Measurements from ENCODE around the gene RASSF10.

RASSF10 gene

GRCh38 chr11:12994476-12994875 lies 14.6 kb upstream of the RASSF10 start:
- DNase-seq (ENCODE audit: low read depth), result no peak

DNA sequence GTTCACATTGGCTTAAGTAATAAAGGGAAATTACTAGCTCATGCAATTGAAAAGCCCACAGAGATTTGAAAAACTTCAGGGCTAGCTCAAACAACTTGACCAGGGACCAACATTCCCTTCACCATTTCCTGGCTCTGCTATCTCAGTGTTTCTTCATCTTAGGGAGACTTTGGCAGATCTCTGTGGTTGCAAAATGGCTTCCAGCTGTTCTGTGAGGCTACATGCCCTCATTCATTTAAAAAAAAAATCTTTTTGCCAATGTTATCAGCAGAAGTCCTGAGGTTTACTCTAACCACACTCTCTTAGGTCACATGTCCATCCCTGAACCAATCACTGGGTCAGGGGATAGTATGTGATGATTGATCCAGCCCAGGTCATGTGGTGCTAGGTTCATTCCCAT lies 13.9 kb upstream of the RASSF10 start:
- no peak for DNase-seq (ENCODE audit: low read depth)

DNA sequence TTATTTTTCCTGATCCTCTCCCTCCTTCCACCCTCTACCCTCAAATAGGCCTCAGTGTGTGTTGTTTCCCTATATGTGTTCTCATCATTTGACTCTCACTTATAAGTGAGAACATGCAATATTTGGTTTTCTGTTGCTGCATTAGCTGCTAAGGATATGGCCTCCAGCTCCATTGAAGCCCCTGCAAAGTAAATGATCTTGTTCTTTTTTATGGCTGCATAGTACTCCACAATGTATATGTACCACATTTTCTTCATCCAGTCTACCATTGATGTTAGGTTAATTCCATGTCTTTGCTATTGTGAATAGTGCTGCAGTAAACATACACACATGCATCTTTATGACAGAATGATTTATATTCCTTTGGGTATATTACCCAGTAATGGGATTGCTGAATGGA lies 13.3 kb upstream of the RASSF10 start:
- no peak for DNase-seq (ENCODE audit: low read depth)

DNA sequence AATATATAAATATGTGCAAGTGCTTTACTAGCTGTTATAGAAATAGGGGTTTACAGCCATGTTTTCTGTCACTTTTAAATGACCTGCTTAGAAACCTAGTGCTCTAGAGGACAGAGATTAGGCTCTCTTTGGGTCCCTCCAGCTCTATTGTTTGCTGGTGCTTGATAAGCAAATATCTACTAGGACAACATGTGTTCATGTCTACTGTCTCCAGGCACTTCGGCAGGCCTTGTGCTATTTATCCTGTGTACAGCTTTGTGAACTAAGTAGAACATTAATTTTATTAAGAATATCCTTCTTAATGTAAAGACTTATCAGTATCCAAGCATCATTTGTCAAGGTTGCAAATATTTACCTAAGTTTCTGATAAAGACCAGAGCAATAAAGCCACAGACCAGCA lies 11.9 kb upstream of the RASSF10 start:
- no peak for DNase-seq (ENCODE audit: low read depth)

GRCh38 chr11:12998336-12998735 lies 10.8 kb upstream of the RASSF10 start:
- DNase-seq (ENCODE audit: low read depth), result no peak

DNA sequence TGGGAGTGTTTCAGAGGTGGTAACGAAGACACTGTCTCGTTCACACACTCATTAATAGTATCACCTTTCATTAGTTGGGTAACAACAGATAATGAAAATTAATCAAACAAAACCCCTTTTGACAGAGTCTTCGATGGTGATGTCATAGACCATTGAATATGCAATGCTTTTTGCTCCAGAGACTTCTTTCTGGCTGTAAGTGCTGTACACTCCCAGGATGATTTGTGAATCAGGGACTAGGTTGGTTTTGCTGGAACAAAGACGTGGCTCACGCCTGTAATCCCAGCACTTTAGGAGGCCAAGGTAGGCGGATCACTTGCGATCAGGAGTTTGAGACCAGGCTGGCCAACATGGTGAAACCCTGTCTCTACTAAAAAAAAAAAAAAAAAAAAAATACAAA lies 9.5 kb upstream of the RASSF10 start:
- no peak for DNase-seq (ENCODE audit: low read depth)

- DNase-seq (ENCODE audit: low read depth), result no peak
Measured at GRCh38 chr11:13000116-13000515, 9.0 kb upstream of the RASSF10 start.

- DNase-seq (ENCODE audit: low read depth), result no peak
Measured at GRCh38 chr11:13000721-13001120, 8.4 kb upstream of the RASSF10 start.

- no peak for DNase-seq (ENCODE audit: low read depth)
Measured at GRCh38 chr11:13003736-13004493, 5.2 kb upstream of the RASSF10 start.

GRCh38 chr11:13007182-13008060 lies 1.7 kb upstream of the RASSF10 start:
- DNase-seq (ENCODE audit: low read depth), result no peak

DNA sequence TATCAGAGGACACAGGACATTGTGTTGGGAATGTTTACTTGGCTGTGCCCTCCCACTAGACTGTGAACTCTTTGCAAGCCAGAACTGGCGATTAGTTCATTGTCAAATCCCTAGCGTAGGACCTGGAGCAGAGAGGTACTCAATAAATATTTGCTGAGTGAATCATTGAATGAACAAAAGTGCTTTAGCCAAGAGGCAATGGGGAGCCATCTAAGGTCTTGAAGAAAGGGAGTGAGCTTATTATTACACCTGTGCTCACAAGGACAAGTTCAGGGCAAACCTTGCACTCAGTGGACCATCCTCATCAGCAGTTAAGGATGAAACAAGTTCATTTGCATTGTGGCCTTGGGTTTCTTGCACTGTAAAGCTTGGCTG lies 1.1 kb upstream of the RASSF10 start:
- no peak for DNase-seq (ENCODE audit: low read depth)

GRCh38 chr11:13009476-13009920 lies 382 bp downstream of the RASSF10 start:
- DNase-seq (ENCODE audit: low read depth), result peak; percentile 4

DNA sequence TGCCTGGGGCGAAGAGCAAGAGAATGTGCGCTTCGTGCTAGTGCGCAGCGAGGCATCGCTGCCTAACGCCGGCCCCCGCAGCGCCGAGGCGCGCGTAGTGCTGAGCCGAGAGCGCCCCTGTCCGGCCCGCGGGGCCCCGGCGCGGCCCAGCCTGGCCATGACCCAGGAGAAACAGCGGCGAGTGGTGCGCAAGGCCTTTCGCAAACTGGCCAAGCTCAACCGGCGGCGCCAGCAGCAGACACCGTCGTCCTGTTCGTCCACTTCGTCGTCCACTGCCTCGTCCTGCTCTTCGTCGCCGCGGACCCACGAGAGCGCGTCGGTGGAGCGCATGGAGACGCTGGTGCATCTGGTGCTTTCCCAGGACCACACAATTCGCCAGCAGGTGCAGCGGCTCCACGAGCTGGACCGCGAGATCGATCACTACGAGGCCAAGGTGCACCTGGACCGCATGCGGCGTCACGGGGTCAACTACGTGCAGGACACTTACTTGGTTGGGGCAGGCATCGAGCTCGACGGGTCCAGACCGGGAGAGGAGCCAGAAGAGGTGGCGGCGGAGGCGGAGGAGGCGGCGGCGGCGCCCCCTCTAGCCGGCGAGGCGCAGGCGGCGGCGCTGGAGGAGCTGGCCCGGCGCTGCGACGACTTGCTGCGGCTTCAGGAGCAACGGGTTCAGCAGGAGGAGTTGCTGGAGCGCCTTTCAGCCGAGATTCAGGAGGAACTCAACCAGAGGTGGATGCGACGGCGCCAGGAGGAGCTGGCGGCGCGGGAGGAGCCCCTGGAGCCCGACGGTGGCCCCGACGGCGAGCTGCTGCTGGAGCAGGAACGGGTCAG lies 1.0 kb downstream of the RASSF10 start:
- DNase-seq (ENCODE audit: low read depth), result peak; percentile 8

DNA sequence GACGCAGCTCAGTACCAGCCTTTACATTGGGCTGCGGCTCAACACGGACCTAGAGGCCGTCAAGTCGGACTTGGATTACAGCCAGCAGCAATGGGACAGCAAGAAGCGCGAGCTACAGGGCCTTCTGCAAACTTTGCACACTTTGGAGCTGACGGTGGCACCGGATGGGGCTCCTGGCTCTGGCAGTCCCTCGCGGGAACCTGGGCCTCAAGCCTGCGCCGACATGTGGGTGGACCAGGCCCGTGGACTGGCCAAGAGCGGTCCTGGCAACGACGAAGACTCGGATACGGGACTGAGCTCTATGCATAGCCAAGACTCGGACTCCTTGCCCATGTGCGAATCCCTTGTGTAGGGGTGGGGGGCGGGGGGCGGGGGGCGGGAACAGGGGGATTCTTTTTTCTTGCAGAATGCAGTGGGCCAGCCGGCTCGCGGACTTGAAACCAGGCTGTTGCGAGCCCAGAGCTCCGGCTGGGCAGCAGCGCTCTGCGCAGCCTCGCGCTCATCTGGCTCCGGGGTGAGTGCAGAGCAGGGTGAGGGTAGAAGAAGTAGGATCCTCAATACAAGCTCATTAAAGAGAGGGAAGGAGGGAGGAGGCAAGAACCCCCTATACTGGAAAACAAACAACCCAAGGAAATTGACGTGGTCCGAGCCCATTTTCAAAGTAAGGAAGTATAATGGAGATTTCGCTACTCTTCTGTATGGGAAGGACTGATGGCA lies 1.8 kb downstream of the RASSF10 start:
- DNase-seq (ENCODE audit: low read depth), result no peak

DNA sequence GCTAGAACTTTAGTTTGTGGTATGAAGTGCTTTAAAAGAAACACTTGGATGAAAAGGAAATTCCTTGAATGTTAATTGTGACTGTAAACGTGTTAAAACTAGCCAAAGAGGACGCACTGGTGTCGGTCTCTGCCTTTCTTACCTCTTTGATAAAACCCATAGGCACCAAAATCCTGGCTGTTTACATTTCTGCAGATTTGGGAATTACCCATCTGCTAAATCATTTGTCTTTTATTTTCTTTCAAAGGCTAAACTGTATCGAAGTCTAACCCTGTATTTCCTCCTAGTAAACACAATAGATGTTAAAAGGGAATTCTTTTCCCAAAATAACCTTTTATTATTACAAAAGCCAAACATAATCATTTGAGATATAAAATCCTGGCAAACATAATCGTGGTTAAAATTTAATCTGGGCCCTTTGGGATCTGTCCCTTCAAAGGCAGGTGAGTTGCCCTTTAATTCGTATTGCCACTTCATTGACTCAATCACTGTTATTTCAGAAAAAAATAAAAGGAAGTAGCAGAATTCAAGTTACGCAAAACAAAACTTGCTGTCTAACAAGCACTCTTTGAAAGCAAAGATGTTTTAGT lies 2.4 kb downstream of the RASSF10 start:
- DNase-seq (ENCODE audit: low read depth), result no peak

DNA sequence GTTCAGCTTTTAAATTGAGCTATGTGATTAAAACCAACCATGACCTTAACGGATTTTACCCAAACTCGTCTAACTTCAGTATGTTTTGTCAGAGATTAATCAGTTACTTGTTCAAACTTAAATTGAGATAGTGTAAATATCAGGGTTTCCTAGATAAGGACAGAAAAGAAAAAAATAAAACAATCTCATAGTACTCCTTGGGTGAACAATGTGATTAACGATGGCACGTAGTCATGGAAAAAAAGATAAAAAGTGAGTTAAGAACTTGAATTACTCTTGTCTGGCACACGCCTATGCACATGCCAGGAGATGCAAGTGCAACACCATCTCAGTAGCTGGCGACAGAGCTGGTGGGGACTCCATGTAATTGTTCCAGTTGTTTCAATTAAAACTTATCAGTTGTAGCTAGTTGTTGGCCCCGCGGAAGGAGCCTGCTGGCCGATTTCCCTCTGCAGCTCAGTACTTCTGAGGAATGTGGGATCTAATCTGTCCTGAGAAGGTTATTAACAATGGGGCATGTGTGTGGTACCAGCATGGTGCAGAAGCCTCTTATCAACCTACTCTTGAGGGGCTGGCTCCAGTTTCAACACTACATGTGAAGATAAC lies 3.0 kb downstream of the RASSF10 start:
- DNase-seq (ENCODE audit: low read depth), result no peak

GRCh38 chr11:13013054-13013488 lies 4.0 kb downstream of the RASSF10 start:
- DNase-seq (ENCODE audit: low read depth), result no peak

DNA sequence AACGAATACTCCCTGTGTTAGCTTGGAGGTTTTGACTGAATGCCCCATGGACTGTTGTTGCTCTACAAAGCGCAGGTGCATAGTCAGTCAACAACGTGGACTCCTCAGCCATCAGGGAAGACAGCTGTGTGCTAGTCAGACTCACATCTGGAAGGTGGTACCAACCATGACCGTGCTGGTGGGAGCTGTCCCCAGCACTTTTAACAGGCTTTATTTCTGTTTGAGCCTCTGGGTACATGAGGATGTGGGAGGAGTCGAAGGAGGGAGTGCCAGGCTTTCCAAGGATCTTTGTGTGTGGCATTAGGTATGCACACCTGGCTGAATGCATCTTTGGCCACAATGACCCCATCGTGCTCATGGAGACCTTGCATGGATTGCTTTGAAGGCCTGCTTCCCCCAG lies 6.6 kb downstream of the RASSF10 start:
- no peak for DNase-seq (ENCODE audit: low read depth)

- DNase-seq (ENCODE audit: low read depth), result peak; percentile 8
Measured at GRCh38 chr11:13016415-13016814, 7.3 kb downstream of the RASSF10 start.

GRCh38 chr11:13019313-13019712 lies 10.2 kb downstream of the RASSF10 start:
- DNase-seq (ENCODE audit: low read depth), result no peak

GRCh38 chr11:13023423-13023822 lies 14.3 kb downstream of the RASSF10 start:
- DNase-seq (ENCODE audit: low read depth), result no peak

Measured in EH (cell line).